Fibroblast of skin of right quadriceps (primary cell): ENCODE data around the gene EBP.

Experiments used
- DNase-seq: peaks from one replicate; pipeline ENCODE4 v3.0.0-alpha.2; 2013

EBP gene

DNA sequence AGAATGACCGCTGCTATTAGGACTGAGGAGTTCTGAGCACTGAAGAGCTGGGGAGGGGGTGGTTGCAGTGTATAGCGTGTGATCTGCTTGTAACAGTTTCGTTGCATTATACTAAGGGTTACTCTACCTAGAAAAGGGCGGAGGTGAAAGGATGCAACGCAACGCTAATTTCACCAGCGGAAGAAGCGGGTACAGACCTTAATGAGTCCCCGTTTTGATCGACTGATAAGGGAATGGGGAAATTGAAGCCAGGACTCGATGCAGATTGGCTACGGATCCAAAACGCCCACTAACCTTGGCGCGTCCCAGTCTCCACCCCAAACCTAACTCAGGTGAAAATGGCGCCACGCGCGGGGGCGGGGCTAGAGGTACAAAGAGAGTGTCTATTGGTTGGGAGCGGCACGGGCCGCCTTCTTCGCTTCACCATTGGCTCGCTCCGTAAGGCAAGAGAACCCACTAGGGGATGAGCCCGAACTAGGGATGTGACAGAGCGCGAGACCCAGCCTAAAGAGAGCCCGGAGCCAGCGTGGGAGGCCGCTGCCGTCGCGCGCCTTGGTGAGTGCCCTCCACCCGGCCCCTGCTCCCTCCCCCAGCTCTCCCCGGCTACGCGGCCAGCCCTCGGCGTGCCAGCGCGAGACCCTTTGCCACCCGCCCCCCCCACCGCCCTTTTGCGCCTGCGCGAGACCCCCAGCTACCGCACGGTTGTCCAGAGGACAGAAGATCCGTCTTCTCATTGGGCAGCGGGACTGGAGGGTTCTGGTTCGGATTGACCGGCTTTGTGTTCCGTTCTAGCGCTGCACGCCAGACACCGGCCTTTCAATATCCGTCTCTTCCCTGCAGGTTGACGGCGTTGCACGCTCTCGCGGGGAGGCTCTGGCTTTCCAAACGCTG lies at the start of gene EBP:
Gene EBP, plus strand, starts transcription at position 456 of the 891 bp plus-strand sequence. CDS start 1,964 bp downstream, outside the sequence.
- peak; percentile 84 for DNase-seq

- DNase-seq, result no peak
These were observed 49.4 kb upstream of the EBP start for GRCh38 chrX:48472225-48472624.

- no peak for DNase-seq
These were observed 48.5 kb upstream of the EBP start for GRCh38 chrX:48472851-48473703.

GRCh38 chrX:48473704-48473990 lies 48.0 kb upstream of the EBP start:
- no peak for DNase-seq

GRCh38 chrX:48474127-48474526 lies 47.5 kb upstream of the EBP start:
- no peak for DNase-seq

DNA sequence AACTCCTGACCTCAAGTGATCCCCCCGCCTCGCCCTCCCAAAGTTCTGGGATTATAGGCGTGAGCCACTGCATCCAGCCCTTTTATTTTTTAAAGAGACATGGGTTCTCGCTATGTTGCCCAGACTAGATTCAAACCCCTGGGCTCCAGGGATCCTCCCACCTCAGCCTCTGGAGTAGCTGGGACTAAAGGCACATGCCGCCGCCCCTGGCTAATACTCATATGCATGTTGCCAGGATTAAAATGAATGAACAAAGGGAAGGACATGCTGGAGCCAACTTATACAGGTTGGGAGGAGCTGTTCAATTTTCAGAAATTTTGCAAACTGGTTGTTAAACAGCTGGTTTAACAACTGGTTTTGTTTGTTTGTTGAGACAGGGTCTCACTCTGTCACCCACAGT lies 47.0 kb upstream of the EBP start:
- DNase-seq, result no peak

GRCh38 chrX:48475296-48475695 lies 46.3 kb upstream of the EBP start:
- no peak for DNase-seq

GRCh38 chrX:48475774-48476577 lies 45.6 kb upstream of the EBP start, which contains the start of gene FTSJ1:
Gene FTSJ1, plus strand, starts transcription at chrX:48476199. Its CDS starts 1,849 bp downstream, at chrX:48478048.
- DNase-seq, result peak; percentile 91

GRCh38 chrX:48476919-48477318 lies 44.7 kb upstream of the EBP start:
- no peak for DNase-seq

DNA sequence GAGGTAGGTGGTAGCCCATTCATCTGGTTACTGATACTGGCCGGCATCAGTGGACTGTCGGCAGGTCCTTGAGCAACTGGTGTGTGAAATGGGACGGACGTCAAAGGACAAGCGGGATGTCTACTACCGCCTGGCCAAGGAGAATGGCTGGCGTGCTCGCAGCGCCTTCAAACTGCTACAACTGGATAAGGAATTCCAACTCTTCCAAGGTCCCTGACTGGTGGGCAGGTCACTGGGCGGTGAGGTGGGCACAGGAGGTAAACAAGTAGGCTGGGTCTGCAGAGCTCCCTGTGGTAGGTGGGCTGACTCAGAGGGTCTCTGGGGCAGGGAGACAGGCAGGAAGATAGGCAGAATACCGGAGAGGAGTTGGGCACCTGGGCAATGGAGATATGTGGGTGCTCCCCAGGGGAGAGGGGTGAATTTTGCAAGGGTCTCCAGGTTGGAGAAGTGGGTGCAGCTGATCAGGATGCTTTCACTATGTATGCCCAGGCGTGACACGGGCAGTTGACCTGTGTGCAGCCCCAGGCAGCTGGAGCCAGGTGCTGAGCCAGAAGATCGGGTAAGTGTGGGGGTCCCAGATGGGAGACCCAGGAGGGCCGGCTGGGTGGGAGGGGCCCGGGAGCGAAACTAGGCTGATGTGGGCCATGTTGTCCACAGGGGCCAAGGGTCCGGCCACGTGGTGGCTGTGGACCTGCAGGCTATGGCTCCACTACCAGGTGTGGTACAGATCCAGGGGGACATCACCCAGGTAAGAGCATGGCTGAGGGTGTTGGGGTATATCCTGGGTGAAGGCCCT lies 43.5 kb upstream of the EBP start:
- no peak for DNase-seq

DNA sequence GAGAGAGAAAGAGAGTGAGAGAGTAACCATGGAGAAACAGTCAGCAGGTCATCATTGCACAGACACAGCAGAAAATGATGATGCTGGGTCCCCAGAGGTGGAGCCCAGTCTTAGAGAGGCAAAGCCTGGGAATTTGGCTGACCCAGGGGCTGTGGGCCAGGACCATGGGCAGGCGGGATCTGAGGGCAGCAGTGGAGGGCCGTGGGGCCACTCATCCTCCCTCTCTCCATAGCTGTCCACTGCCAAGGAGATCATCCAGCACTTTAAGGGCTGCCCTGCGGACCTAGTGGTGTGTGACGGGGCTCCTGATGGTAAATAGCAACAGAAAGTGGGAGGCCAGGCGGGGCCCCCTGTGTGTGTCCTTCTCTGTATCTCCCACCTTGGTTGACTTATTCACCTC lies 42.8 kb upstream of the EBP start:
- no peak for DNase-seq

GRCh38 chrX:48480142-48480541 lies 41.5 kb upstream of the EBP start:
- no peak for DNase-seq

DNA sequence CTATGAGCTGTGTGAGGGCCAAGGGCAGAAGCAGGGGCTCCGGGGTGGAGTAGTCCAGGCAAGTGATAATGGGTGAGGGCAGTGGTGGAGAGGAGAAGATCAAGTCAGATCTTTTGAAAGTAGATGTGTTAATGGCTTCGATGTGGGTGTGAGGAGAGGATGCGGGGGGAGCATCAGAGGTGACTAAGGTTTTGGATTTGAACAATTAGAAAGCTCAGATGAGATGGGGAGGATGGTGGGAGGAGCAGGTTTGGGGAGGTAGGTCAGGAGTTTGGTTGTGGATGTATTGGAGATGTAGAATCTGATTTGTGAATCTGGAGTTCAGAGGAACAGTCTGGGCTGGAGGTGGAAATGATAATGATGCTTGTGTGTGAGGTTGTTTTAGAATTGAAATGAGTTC lies 41.0 kb upstream of the EBP start:
- DNase-seq, result no peak

GRCh38 chrX:48482526-48482925 lies 39.1 kb upstream of the EBP start:
- no peak for DNase-seq

- DNase-seq, result peak; percentile 85
These were observed 34.2 kb upstream of the EBP start for GRCh38 chrX:48487362-48487798.

DNA sequence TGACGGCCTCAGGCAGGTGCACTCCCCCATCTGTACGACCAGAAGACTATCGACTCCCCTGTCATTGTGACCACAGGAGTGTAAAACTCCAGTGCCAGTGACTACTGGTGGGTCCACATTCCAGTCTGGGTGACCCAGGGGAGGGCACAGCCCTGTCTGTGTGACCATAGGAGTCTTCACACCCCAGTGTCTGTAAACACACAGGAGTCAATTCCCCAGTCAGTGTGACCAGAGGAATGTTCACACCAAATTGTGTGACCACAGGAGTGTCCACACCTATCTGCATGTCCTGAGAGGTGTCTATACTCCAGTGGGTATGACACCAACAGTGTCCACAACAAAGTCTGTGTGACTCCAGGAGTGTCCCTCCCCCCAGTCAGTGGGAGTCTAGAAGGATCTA lies 33.6 kb upstream of the EBP start:
- DNase-seq, result no peak

DNA sequence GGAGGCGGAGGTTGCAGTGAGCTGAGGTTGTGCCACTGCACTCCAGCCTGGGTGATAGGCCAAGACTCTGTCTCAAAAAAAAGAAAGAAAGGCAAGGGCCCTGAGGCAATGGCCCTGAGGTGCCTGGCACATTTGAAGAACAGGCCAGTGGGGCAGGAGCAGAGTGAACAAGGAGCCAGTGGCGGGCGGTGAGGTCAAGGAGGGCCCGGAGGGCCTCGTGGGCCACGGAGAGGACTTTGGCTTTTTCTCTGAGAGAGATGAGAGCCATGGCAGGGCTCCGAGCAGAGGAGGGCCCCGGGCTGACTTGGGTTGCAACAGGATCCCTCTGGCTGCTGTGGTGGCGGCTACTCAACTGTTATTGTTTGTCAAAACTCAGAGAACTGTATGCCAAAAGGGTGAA lies 32.3 kb upstream of the EBP start:
- DNase-seq, result no peak

DNA sequence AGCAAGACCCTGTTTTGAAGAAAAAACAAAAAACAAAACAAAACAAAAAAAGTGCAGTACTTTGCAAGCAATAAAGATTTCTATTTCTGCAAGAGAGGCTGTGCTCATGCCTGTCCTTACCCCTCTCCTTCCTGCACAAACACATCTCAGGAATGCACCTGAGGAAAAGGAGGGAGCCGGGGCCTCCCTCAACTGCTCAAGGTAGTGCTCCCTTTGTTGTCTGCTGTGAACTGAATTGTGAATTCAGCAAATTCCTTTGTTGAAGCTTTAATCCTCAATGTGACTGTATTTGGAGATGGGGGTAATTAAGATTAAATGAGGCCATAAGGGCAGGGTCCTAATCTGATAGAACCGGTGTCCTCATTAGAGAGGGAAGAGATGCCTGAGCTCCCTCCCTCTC lies 31.7 kb upstream of the EBP start:
- DNase-seq, result no peak

DNA sequence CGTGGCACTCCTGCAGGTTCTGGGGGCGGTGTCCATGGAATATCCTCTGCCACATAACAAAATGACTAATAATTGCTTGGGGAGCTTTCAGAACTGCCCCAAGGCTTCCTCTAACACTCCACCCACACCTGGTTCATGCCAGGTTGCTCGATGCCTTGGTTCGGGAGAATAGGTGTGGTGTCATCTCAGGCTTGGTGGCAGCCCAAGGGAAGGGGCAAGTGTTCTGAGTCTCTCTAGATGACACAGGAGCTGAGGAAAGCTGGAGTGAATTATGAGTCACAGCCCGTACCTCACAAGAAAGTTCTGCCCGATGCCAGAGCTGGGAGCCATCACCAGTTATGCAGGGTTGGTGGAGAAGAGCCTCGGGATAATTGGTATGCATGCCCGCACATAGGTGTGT lies 30.9 kb upstream of the EBP start:
- no peak for DNase-seq

DNA sequence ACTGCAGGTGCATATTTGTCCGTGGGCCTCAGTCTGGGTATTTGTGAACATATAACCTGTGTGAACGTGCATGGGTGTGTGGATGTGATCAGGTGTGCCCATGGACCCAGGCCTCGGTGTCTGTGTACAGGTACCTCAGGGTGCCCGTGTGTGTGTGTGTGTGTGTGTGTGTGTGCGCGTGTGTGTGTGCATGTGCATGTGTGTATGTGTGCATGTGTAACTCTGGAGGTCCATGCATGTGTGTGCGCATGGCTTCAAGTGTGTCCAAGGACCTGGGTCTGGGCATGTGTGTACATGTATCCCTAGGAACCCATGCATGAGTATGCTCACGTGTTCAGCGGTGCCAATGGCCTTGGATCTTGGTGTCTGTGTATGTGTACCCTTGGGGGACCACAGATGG lies 29.8 kb upstream of the EBP start:
- DNase-seq, result no peak

GRCh38 chrX:48492293-48492910 lies 29.2 kb upstream of the EBP start:
- DNase-seq, result peak; percentile 49

- peak; percentile 35 for DNase-seq
These were observed 27.7 kb upstream of the EBP start for GRCh38 chrX:48493890-48494364.
